A549 treated with Hydrocortisone at 1 μM for 4 hours (cell line): ENCODE results near the gene CYP2R1. TPM values are rescaled to one million over a fixed set of nuclear protein-coding genes. Genes with fewer than 3 reads are reported as not detected.

ENCODE experiments used
- total RNA-seq: library from RNA; stranded (reverse); fragments of 200-300 nt; extraction: Qiagen RNA extraction; gene quantifications from 5 replicates; pipeline ENCODE4 v1.2.3, GENCODE V29; 2022

The CYP2R1 gene
- 10.1 to 14.4 TPM (median 11.7 TPM) in 5 replicates for total RNA-seq

GRCh38 chr11:14892036-14892556, at the start of gene CYP2R1:
Gene CYP2R1, minus strand, starts transcription at chr11:14892231. Its CDS starts 26 bp downstream, at chr11:14892205.

Other genes starting within 250 kb of the CYP2R1 start
- 1.5 to 2.4 TPM (median 1.9 TPM) in 5 replicates for gene PDE3B, start 248.4 kb downstream of the CYP2R1 start, total RNA-seq
- 0.06 to 0.15 TPM in 2 of 5 replicates, not detected in the others for gene CALCA, start 80.1 kb upstream of the CYP2R1 start, total RNA-seq
- 0.10 to 0.23 TPM (median 0.17 TPM) in 5 replicates for gene CALCB, start 181.4 kb upstream of the CYP2R1 start, total RNA-seq
- gene INSC, start 222.7 kb upstream of the CYP2R1 start, total RNA-seq: 0.05 to 0.15 TPM (median 0.10 TPM) in 4 of 5 replicates, not detected in the other